Sigmoid colon (tissue), 7 donors: ENCODE measurements around the gene CREB3L2. TPM values are rescaled to one million over a fixed set of nuclear protein-coding genes. Genes with fewer than 3 reads are reported as not detected.

ENCODE experiments used
- DNase-seq: peaks from one replicate; pipeline ENCODE4 v3.0.0-alpha.2; 2019
- H3K27ac ChIP-seq, 4 donors: fragments of 200-600 bp; sonication (generic); one replicate each; pipeline ENCODE4 v1.5.1; 2016 to 2019; ENCODE audit warnings: mild to moderate bottlenecking in 1 of 4
- H3K27me3 ChIP-seq, 3 donors: fragments of 200-600 bp; sonication (generic); one replicate each; pipeline ENCODE4 v1.5.1; 2019; ENCODE audit warnings: mild to moderate bottlenecking in 1 of 3
- H3K36me3 ChIP-seq, 4 donors: fragments of 200-600 bp; sonication (generic); one replicate each; pipeline ENCODE4 v1.5.1; 2016 to 2019
- H3K4me1 ChIP-seq, 4 donors: fragments of 200-600 bp; sonication (generic); one replicate each; pipeline ENCODE4 v1.5.1; 2017 to 2019
- H3K4me3 ChIP-seq, 4 donors: fragments of 200-600 bp; sonication (generic); one replicate each; pipeline ENCODE4 v1.5.1; 2017 to 2019; ENCODE audit warnings: mild to moderate bottlenecking in 2 of 4, moderate library complexity in 1 of 4
- H3K9me3 ChIP-seq, 4 donors: fragments of 200-600 bp in 3 of 4; sonication (generic) in 3 of 4; one replicate each; pipeline versions ENCODE4 v1.5.1 to v1.6.1; 2013 to 2019
- CTCF ChIP-seq, 4 experiments: fragments of 450-650 bp in 3 of 4; fragments of 200-600 bp in 1 of 4; IDR thresholded peaks; one replicate each; pipeline ENCODE4 v1.5.1; 2016 to 2019; ENCODE audit warnings: antibody characterized with exemption in 4 of 4, mild to moderate bottlenecking in 3 of 4, moderate library complexity in 2 of 4
- EP300 ChIP-seq, 4 donors: sonication (generic); formaldehyde crosslinking; IDR thresholded peaks; one replicate each; pipeline ENCODE4 v1.6.1; 2017; ENCODE audit warnings: antibody characterized with exemption in 4 of 4
- POLR2A ChIP-seq, 2 donors: fragments of 450-650 bp; IDR thresholded peaks; one replicate each; pipeline ENCODE4 v1.6.1; 2016; ENCODE audit warnings: antibody characterized with exemption in 2 of 2, mild to moderate bottlenecking in 2 of 2, moderate library complexity in 2 of 2
- POLR2AphosphoS5 ChIP-seq, 4 donors: sonication (generic); formaldehyde crosslinking; IDR thresholded peaks; one replicate each; pipeline ENCODE4 v1.6.1; 2017; ENCODE audit warnings: antibody characterized with exemption in 4 of 4
- WGBS, 2 donors: extraction: QIAGEN DNeasy Blood & Tissue Kit; methylation state at CpG; one replicate each; pipeline ENCODE4 v1.1.7; 2013; 5-methylcytosine and 5-hydroxymethylcytosine counted together
- intact Hi-C: fragments of 100-400 bp; cut with DNase I; formaldehyde crosslinking; loops from one replicate; pipeline ENCODE4 v1.15.1; 2023
- polyA plus RNA-seq, 3 donors: library from polyadenylated mRNA; stranded (reverse); fragments of 200-250 nt; gene quantifications; one replicate each; pipeline ENCODE4 v1.2.3, GENCODE V29; 2013
- total RNA-seq, 4 donors: library from RNA; depleted of rRNA; stranded (reverse); fragments of >200 nt; gene quantifications; one replicate each; pipeline ENCODE4 v1.1.0, GENCODE V29; 2016
- donor health status: healthy with polysubstance abuse.
- donor health status: Bipolar disorder and iron deficiency.
- donor health status: healthy.

The CREB3L2 gene
- total and polyA plus RNA-seq, 7 donors = 3.0 to 41.3 (median 26.0) TPM

- Histone ChIP-seq H3K4me1 (peaks cover 0 to 98% (median 97%) of the 10 kb centered on the region in 4 donors), H3K9me3 (no peaks in the 10 kb centered on the region), H3K36me3 (no peaks in the 10 kb centered on the region), H3K27ac (peak overlapping the region; percentile 68 to 99 (median 86)), H3K4me3 (peak overlapping the region in 2 of 4 donors; percentile 14 to 18), H3K27me3 (no peaks in the 10 kb centered on the region)
- TF ChIP-seq CTCF (IDR thresholded peaks at IDR 0.05) (no peak), POLR2A (IDR thresholded peaks at IDR 0.05) (no peak), EP300 (IDR thresholded peaks at IDR 0.05) (peak; percentile 48 to 81 (median 68)), POLR2AphosphoS5 (IDR thresholded peaks at IDR 0.05) (peak; percentile 84 to 92 (median 89))
- DNase-seq = peak; percentile 97
- WGBS, 2 donors = 59 to 75% methylated on average over 5 of the region's 5 CpGs
- intact Hi-C loops = loop anchor here (2.0 to 10.0 kb wide), 2 partner anchors 40 to 1958 kb away; no protein-coding TSS in a partner anchor
These were observed 9.1 kb downstream of the CREB3L2 start for GRCh38 chr7:137992550-137993394.

- Histone ChIP-seq H3K27me3 (no peaks in the 10 kb centered on the region), H3K4me3 (peak overlapping the region in 2 of 4 donors; percentile 14 to 18), H3K27ac (peak overlapping the region; percentile 68 to 99 (median 86)), H3K36me3 (no peaks in the 10 kb centered on the region), H3K9me3 (no peaks in the 10 kb centered on the region), H3K4me1 (peaks cover 0 to 98% (median 97%) of the 10 kb centered on the region in 4 donors)
- intact Hi-C loops = loop anchor here (2.0 to 10.0 kb wide), 2 partner anchors 39 to 1957 kb away; no protein-coding TSS in a partner anchor
- DNase-seq = peak; percentile 75
- WGBS, 2 donors = 83 to 84% methylated on average over 5 of the region's 5 CpGs
- TF ChIP-seq POLR2A (IDR thresholded peaks at IDR 0.05) = no peak
- TF ChIP-seq EP300 (IDR thresholded peaks at IDR 0.05) = no peak
- TF ChIP-seq CTCF (IDR thresholded peaks at IDR 0.05) = no peak
- TF ChIP-seq POLR2AphosphoS5 (IDR thresholded peaks at IDR 0.05) = no peak
These were observed 9.8 kb downstream of the CREB3L2 start for GRCh38 chr7:137992104-137992549.

- intact Hi-C loops = loop anchor here (10.0 kb wide), 1 partner anchor 1956 kb away; no protein-coding TSS in a partner anchor
- 72 to 79% methylated on average over 5 of the region's 5 CpGs for WGBS, 2 donors
- no peak for DNase-seq
These were observed 11.5 kb downstream of the CREB3L2 start for GRCh38 chr7:137990251-137990941.

GRCh38 chr7:137989590-137989989 lies 12.3 kb downstream of the CREB3L2 start:
- DNase-seq = no peak
- Histone ChIP-seq H3K27me3 (no peaks in the 10 kb centered on the region), H3K9me3 (no peaks in the 10 kb centered on the region), H3K27ac (peak overlapping the region; percentile 68 to 99 (median 86)), H3K36me3 (no peaks in the 10 kb centered on the region), H3K4me3 (no peak overlapping the region), H3K4me1 (peaks cover 0 to 100% (median 99%) of the 10 kb centered on the region in 4 donors)
- intact Hi-C loops = no loop called here
- WGBS, 2 donors = 93 to 96% methylated on average over 4 of the region's 4 CpGs
- no peak for TF ChIP-seq POLR2A (IDR thresholded peaks at IDR 0.05)
- TF ChIP-seq EP300 (IDR thresholded peaks at IDR 0.05) = no peak
- TF ChIP-seq CTCF (IDR thresholded peaks at IDR 0.05) = no peak
- TF ChIP-seq POLR2AphosphoS5 (IDR thresholded peaks at IDR 0.05) = no peak

More at GRCh38 chr7:137990251-137990941, 11.5 kb downstream of the CREB3L2 start:
- H3K9me3 ChIP-seq = no peaks in the 10 kb centered on the region
- peaks cover 0 to 98% (median 97%) of the 10 kb centered on the region in 4 donors for H3K4me1 ChIP-seq
- H3K4me3 ChIP-seq = peak overlapping the region in 1 of 4 donors; percentile 1
- no peaks in the 10 kb centered on the region for H3K27me3 ChIP-seq
- H3K36me3 ChIP-seq = no peaks in the 10 kb centered on the region
- TF ChIP-seq POLR2AphosphoS5 (IDR thresholded peaks at IDR 0.05) (peak; percentile 32 to 64 (median 38)), CTCF (IDR thresholded peaks at IDR 0.05) (no peak)
- peak overlapping the region; percentile 68 to 99 (median 86) for H3K27ac ChIP-seq
